HEK293 (cell line): Measurements from ENCODE around the gene ABCC3.

ENCODE experiments used
- BCL11B ChIP-seq: fragments of 450-650 bp; formaldehyde crosslinking; IDR thresholded peaks from 2 replicates; pipeline ENCODE4 v1.5.1; 2016; ENCODE audit warnings: low read depth, missing biosample characterization, missing genetic modification characterization
- BCL6B ChIP-seq: fragments of 450-650 bp; formaldehyde crosslinking; IDR thresholded peaks from 2 replicates; pipeline ENCODE4 v1.5.1; 2017; ENCODE audit warnings: missing biosample characterization, missing genetic modification characterization
- GFI1B ChIP-seq: fragments of 450-650 bp; formaldehyde crosslinking; IDR thresholded peaks from 2 replicates; pipeline ENCODE4 v1.5.1; 2016; ENCODE audit warnings: missing biosample characterization, missing genetic modification characterization
- GLI2 ChIP-seq: fragments of 450-650 bp; formaldehyde crosslinking; IDR thresholded peaks from 2 replicates; pipeline ENCODE4; 2017; ENCODE audit warnings: missing biosample characterization, missing genetic modification characterization, low read depth, borderline replicate concordance
- GLI4 ChIP-seq: fragments of 450-650 bp; formaldehyde crosslinking; IDR thresholded peaks from 2 replicates; pipeline ENCODE4 v1.5.1; 2016; ENCODE audit warnings: missing biosample characterization, missing genetic modification characterization
- GLIS1 ChIP-seq: fragments of 450-650 bp; formaldehyde crosslinking; IDR thresholded peaks from 2 replicates; pipeline ENCODE4 v1.5.1; 2016; ENCODE audit warnings: missing biosample characterization, missing genetic modification characterization
- HOXC10 ChIP-seq: sonication (generic); formaldehyde crosslinking; IDR thresholded peaks from 2 replicates; pipeline ENCODE4 v1.8.1; 2023; ENCODE audit warnings: mild to moderate bottlenecking, missing genetic modification reagents
- INSM2 ChIP-seq: fragments of 450-650 bp; formaldehyde crosslinking; IDR thresholded peaks from 2 replicates; pipeline ENCODE4 v1.5.1; 2016; ENCODE audit warnings: missing biosample characterization, missing genetic modification characterization
- KLF17 ChIP-seq: fragments of 450-650 bp; formaldehyde crosslinking; IDR thresholded peaks from 2 replicates; pipeline ENCODE4 v1.5.1; 2016; ENCODE audit warnings: missing biosample characterization, missing genetic modification characterization
- KLF8 ChIP-seq: fragments of 450-650 bp; formaldehyde crosslinking; IDR thresholded peaks from 2 replicates; pipeline ENCODE4 v1.5.1; 2016; ENCODE audit warnings: missing biosample characterization, missing genetic modification characterization
- MYNN ChIP-seq: fragments of 450-650 bp; formaldehyde crosslinking; IDR thresholded peaks from 2 replicates; pipeline ENCODE4 v1.5.1; 2016; ENCODE audit warnings: missing biosample characterization, missing genetic modification characterization, borderline replicate concordance
- PRDM1 ChIP-seq: fragments of 450-650 bp; formaldehyde crosslinking; IDR thresholded peaks from 2 replicates; pipeline ENCODE4; 2016; ENCODE audit warnings: missing biosample characterization, missing genetic modification characterization
- SCRT1 ChIP-seq: fragments of 450-650 bp; formaldehyde crosslinking; IDR thresholded peaks from 2 replicates; pipeline ENCODE4 v1.5.1; 2016; ENCODE audit warnings: missing biosample characterization, missing genetic modification characterization, borderline replicate concordance
- SP3 ChIP-seq: fragments of 450-650 bp; formaldehyde crosslinking; IDR thresholded peaks from 2 replicates; pipeline ENCODE4 v1.5.1; 2016; ENCODE audit warnings: missing biosample characterization, missing genetic modification characterization
- ZBTB1 ChIP-seq: fragments of 450-650 bp; formaldehyde crosslinking; IDR thresholded peaks from 2 replicates; pipeline ENCODE4 v1.5.1; 2016; ENCODE audit warnings: missing biosample characterization, missing genetic modification characterization
- ZBTB21 ChIP-seq: fragments of 450-650 bp; formaldehyde crosslinking; IDR thresholded peaks from 2 replicates; pipeline ENCODE4 v1.5.1; 2017; ENCODE audit warnings: missing biosample characterization, missing genetic modification characterization
- ZBTB7A ChIP-seq: fragments of 450-650 bp; formaldehyde crosslinking; IDR thresholded peaks from 2 replicates; pipeline ENCODE4 v1.5.1; 2016; ENCODE audit warnings: low read depth, missing biosample characterization, missing genetic modification characterization
- ZNF138 ChIP-seq: fragments of 450-650 bp; formaldehyde crosslinking; IDR thresholded peaks from 2 replicates; pipeline ENCODE4 v1.5.1; 2016; ENCODE audit warnings: missing biosample characterization, missing genetic modification characterization, borderline replicate concordance
- ZNF184 ChIP-seq: fragments of 450-650 bp; IDR thresholded peaks from 2 replicates; pipeline ENCODE4 v1.5.1; 2018; ENCODE audit warnings: missing biosample characterization, mild to moderate bottlenecking, missing genetic modification characterization
- ZNF211 ChIP-seq: fragments of 450-650 bp; formaldehyde crosslinking; IDR thresholded peaks from 2 replicates; pipeline ENCODE4 v1.5.1; 2016; ENCODE audit warnings: low read depth, missing biosample characterization, missing genetic modification characterization
- ZNF248 ChIP-seq: fragments of 450-650 bp; formaldehyde crosslinking; IDR thresholded peaks from 2 replicates; pipeline ENCODE4 v1.5.1; 2017; ENCODE audit warnings: missing biosample characterization, missing genetic modification characterization
- ZNF324 ChIP-seq: fragments of 450-650 bp; formaldehyde crosslinking; IDR thresholded peaks from 2 replicates; pipeline ENCODE4 v1.5.1; 2016; ENCODE audit warnings: missing biosample characterization, missing genetic modification characterization
- ZNF362 ChIP-seq: fragments of 450-650 bp; formaldehyde crosslinking; IDR thresholded peaks from 2 replicates; pipeline ENCODE4 v1.5.1; 2016; ENCODE audit warnings: missing biosample characterization, missing genetic modification characterization
- ZNF37A ChIP-seq: fragments of 450-650 bp; IDR thresholded peaks from 2 replicates; pipeline ENCODE4 v1.5.1; 2018; ENCODE audit warnings: missing biosample characterization, missing genetic modification characterization
- ZNF391 ChIP-seq: fragments of 450-650 bp; formaldehyde crosslinking; IDR thresholded peaks from 2 replicates; pipeline ENCODE4 v1.5.1; 2016; ENCODE audit warnings: low read depth, missing biosample characterization, missing genetic modification characterization, borderline replicate concordance
- ZNF521 ChIP-seq: fragments of 450-650 bp; formaldehyde crosslinking; IDR thresholded peaks from 2 replicates; pipeline ENCODE4 v1.5.1; 2017; ENCODE audit warnings: missing biosample characterization, mild to moderate bottlenecking, missing genetic modification characterization
- ZNF529 ChIP-seq: fragments of 450-650 bp; formaldehyde crosslinking; IDR thresholded peaks from 2 replicates; pipeline ENCODE4 v1.5.1; 2017; ENCODE audit warnings: missing genetic modification characterization, missing biosample characterization; ENCODE audit not compliant: insufficient replicate concordance
- ZNF596 ChIP-seq: fragments of 450-650 bp; IDR thresholded peaks from 2 replicates; pipeline ENCODE4 v1.5.0; 2018; ENCODE audit warnings: missing biosample characterization, mild to moderate bottlenecking, missing genetic modification characterization, moderate library complexity
- ZNF626 ChIP-seq: fragments of 450-650 bp; sonication (Bioruptor Pico); formaldehyde crosslinking; IDR thresholded peaks from 2 replicates; pipeline ENCODE4 v1.5.1; 2018; ENCODE audit warnings: missing biosample characterization, missing genetic modification characterization, inconsistent platforms
- ZNF629 ChIP-seq: fragments of 450-650 bp; formaldehyde crosslinking; IDR thresholded peaks from 2 replicates; pipeline ENCODE4 v1.5.1; 2017; ENCODE audit warnings: missing biosample characterization, missing genetic modification characterization
- ZNF645 ChIP-seq: fragments of 450-650 bp; formaldehyde crosslinking; IDR thresholded peaks from 2 replicates; pipeline ENCODE4; 2016; ENCODE audit warnings: missing biosample characterization, missing genetic modification characterization
- ZNF670 ChIP-seq: fragments of 450-650 bp; formaldehyde crosslinking; IDR thresholded peaks from 2 replicates; pipeline ENCODE4 v1.5.1; 2016; ENCODE audit warnings: missing biosample characterization, missing genetic modification characterization, low read depth
- ZNF843 ChIP-seq: fragments of 450-650 bp; formaldehyde crosslinking; IDR thresholded peaks from 2 replicates; pipeline ENCODE4 v1.5.1; 2016; ENCODE audit warnings: missing biosample characterization, missing genetic modification characterization
- ZSCAN5A ChIP-seq: fragments of 450-650 bp; formaldehyde crosslinking; IDR thresholded peaks from 2 replicates; pipeline ENCODE4 v1.5.1; 2016; ENCODE audit warnings: missing biosample characterization, missing genetic modification characterization

ABCC3 gene

GRCh38 chr17:50638966-50639713 is 4.5 kb downstream of the ABCC3 start (continued):
- TF ChIP-seq ZNF248 (tag by site-specific recombination) (no peak), INSM2 (tag by site-specific recombination) (no peak), ZNF37A (no peak), KLF17 (peak; percentile 63; the same call in 1 of the 2 replicates), BCL6B (tag by site-specific recombination) (no peak), ZSCAN5A (tag by site-specific recombination) (no peak), GLIS1 (tag by site-specific recombination) (peak; percentile 79), GLI4 (tag by site-specific recombination) (no peak), HOXC10 (CRISPR knock-in tag) (no peak), ZNF211 (no peak), ZNF324 (tag by site-specific recombination) (no peak), ZNF843 (tag by site-specific recombination) (no peak), ZNF629 (tag by site-specific recombination) (peak; percentile 88), ZNF645 (tag by site-specific recombination) (no peak), ZNF521 (tag by site-specific recombination) (no peak), ZNF596 (no peak), ZNF391 (tag by site-specific recombination) (no peak), ZNF184 (tag by site-specific recombination) (no peak), ZNF626 (tag by site-specific recombination) (no peak), ZNF670 (tag by site-specific recombination) (no peak), ZBTB1 (tag by site-specific recombination) (no peak), MYNN (tag by site-specific recombination) (no peak), BCL11B (tag by site-specific recombination) (no peak), ZNF362 (tag by site-specific recombination) (no peak), PRDM1 (tag by site-specific recombination) (no peak), ZBTB7A (no peak), ZNF138 (tag by site-specific recombination) (no peak), ZNF529 (tag by site-specific recombination) (no peak), KLF8 (0 out of 2 replicates have a peak, but pooled peaks have one; percentile 31), SP3 (0 out of 2 replicates have a peak, but pooled peaks have one; percentile 38), SCRT1 (tag by site-specific recombination) (no peak), GFI1B (tag by site-specific recombination) (no peak), GLI2 (no peak), ZBTB21 (tag by site-specific recombination) (no peak)
